ENCODE measurements around the gene CDRT15. TPM values are rescaled to one million over a fixed set of nuclear protein-coding genes. Genes with fewer than 3 reads are reported as not detected.
"Not testable (repeated sequence)": the region's sequence is repeated elsewhere in the genome, so short reads cannot be mapped to it uniquely, and the experiment has no call there.

Gene CDRT15
- total RNA-seq, 1 experiment from 2014 or later = not detected

DNA sequence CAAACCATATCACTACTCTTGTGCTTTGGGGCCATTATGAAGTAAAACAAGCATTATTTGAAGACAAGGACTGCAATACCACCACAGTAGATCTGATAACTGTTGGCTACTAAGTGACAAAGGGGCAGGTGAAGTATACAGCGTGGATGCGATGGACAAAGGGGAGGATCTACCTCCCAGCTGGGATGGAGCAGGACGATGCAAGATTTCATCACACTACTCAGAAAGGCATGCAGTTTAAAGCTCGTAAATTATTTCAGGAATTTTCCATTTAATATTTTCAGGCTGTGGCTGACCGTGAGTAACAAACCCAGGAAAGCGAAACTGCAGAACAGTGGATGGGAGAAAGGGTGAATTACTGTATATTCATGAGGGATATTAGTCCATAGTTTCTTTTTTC, 5.5 kb downstream of the CDRT15 start:
- H3K56ac ChIP-seq (ENCODE audit: insufficient read length, low read depth, low read length); H3K4me1 Mint-ChIP-seq; H4K20me1 ChIP-seq (ENCODE audit: control insufficient read depth, insufficient read depth, insufficient read length); H3K23me2 ChIP-seq (ENCODE audit: insufficient read length, low read depth, low read length, poor library complexity, severe bottlenecking); H2BK5ac ChIP-seq (ENCODE audit: insufficient read length, low read length); H2AFZ ChIP-seq (ENCODE audit: low read length); DNase-seq; H3K23ac ChIP-seq (ENCODE audit: insufficient read length, low read depth, low read length); H3T11ph ChIP-seq (ENCODE audit: low read length); H3K18ac ChIP-seq (ENCODE audit: insufficient read length, low read depth, low read length); H3K14ac ChIP-seq (ENCODE audit: insufficient read depth, low read length); H3K27ac Mint-ChIP-seq; H3K4me2 ChIP-seq (ENCODE audit: insufficient read depth, insufficient read length, low read length); H3K9ac ChIP-seq (ENCODE audit: extremely low read depth, insufficient read length, low read length); H3K4me1 ChIP-seq (ENCODE audit: insufficient read depth, low read length); H3K27ac ChIP-seq (ENCODE audit: insufficient read length, low read depth, low read length); H4K5ac ChIP-seq (ENCODE audit: insufficient read length, low read depth, low read length); H3K79me2 ChIP-seq (ENCODE audit: insufficient read depth, low read length); H3K27me3 Mint-ChIP-seq (ENCODE audit: low read depth); H2BK120ac ChIP-seq (ENCODE audit: low read depth, low read length, poor library complexity, severe bottlenecking); H2BK12ac ChIP-seq (ENCODE audit: insufficient read length, low read depth, low read length); H2BK15ac ChIP-seq (ENCODE audit: low read depth, low read length); H3K4me3 Mint-ChIP-seq; H3K27me3 ChIP-seq (ENCODE audit: insufficient read depth, low read length); H3K9me3 ChIP-seq (ENCODE audit: control insufficient read depth, low read depth, low read length); H3K4ac ChIP-seq (ENCODE audit: low read depth, low read length); H4K91ac ChIP-seq (ENCODE audit: insufficient read length, low read depth, low read length); H2AK5ac ChIP-seq (ENCODE audit: insufficient read length, low read length); H4K8ac ChIP-seq (replicated peaks; ENCODE audit: insufficient read length, low read depth, low read length); H3K79me1 ChIP-seq (ENCODE audit: insufficient read depth, low read depth, low read length, poor library complexity, severe bottlenecking); H2BK20ac ChIP-seq (ENCODE audit: low read depth, low read length, poor library complexity, severe bottlenecking): not testable (repeated sequence)
- Mint-ChIP-seq H3K9me3 (peaks cover 3 to 11% of the 10 kb centered on the region in 2 experiments; a peak in 4 of 5 replicates), H3K36me3 (ENCODE audit: insufficient read depth in 1 of 3, low read depth in 3 of 3) (peaks cover 2 to 14% (median 3%) of the 10 kb centered on the region in 3 experiments; a peak in 4 of 7 replicates)
- no CpG with 5 or more reads among the region's 6 CpGs for WGBS (ENCODE audit: extremely low coverage, insufficient read length, low lambda C conversion rate)

Data from H9 (cell line).